Measurements from ENCODE around the gene LAD1.

LAD1 gene

DNA sequence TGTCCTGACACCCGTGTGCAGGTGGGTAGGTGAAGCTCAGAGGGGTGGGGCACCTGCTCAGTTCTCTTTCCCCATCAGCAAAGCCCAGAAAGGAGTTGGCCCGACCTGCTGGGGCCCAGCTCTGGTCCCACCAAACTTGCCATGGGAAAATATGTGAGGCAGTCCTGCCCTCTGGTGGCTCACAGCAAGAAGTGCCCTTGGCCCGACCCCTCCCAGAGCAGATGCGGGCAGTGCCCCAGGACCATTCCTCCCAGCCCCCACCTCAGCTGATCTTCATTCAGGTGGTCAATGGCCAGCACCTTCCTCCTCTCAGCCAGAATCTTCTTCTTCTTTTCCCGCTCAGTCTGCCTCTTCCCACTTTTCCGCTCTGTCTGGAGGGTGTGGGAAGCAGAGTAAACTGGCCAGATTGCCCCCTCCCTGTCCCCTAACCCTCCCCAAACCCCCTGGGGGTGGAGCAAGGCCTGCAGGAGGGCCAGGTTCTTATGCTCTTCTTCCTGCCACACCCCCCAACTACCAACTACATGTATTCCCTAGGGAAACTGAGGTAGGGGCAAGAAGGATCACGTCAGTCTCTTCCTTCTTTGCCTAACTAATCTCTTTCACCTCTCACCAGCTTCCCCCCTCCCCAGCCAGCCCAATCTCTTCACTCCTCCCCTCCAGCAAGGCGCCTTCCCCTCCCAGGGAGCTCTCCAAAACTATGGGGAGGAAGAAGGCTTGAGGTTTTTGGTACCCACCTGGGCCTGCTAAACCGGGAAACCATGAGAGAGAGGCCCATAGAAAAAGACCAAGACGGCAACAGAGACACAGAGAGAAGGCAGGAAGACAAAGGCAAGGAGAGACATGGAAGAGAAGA is 37.2 kb downstream of the LAD1 start:
- DNase-seq, result peak in 1 of 2 donors; percentile 24

DNA sequence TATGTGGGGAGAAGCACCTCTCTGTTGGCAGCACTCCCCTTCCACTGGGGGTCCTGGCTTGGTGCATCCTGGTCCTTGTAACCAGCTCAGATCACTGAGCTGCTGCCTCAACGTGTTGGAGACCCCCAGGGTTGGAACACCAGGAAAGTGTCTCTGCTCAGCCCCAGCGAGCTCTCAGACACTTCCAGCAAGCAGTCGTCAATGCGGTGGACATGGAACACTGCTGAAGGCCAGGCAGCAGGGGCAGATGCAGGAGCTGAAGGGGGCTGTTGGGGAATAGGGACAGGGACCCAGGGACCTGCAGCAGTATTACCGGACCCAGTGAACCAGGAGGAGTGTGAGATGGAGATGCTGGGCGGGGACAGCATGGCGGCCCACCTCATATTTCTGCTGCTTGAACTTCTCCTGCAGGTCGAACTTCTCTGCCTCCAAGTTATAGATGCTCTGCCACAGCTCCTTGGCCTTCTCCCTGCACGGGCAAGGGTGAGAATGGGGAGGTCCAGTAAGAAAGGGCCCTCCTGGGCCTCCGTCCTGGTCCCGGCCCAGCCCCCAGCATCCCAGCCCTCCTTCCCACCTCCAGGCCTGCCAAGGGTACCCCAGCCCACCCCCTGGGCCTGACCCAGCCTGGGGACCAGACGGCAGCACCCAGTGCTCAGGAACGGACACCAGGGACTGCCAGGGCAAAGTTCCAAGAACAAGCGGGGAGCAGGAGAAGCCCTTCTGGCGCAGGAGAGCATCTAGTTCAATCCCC is 38.0 kb downstream of the LAD1 start:
- no peak for DNase-seq

DNA sequence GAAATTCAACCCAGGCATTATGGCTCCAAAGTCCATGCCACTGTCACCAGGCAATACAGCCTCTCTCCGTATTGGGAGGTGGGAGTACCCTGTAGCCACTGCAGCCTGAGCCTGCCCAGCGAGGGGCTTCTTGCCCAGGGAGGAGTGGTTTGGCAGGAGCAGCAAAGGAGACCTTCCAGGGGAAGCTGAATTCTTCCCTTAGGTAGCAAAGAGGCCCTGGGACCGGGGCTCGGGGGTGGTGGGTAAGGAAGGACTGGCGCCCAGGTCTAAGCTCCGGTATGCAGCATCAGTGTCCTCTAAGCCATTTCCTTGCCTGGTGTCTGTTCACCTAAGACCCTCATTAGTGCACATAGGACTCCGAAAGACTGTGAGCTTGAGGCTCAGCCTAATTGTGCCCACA is 38.6 kb downstream of the LAD1 start:
- DNase-seq, result no peak

DNA sequence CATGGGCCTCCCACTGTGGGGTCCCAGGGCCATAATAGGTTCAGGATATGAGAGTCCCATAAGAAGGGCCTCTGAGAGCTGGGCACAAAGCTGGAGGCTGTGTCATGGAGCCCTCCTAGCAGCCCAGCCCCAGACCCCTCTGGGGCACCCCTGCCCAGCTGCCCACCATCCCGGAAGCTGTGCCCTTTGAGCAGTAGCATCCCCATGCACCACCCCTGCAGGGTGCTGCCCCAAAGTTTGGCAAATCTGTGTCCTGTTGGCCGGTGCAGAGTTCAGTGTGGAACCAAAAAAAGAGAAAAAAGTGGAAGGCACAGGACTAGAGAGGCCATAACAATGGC is 39.3 kb downstream of the LAD1 start:
- no peak for DNase-seq

DNA sequence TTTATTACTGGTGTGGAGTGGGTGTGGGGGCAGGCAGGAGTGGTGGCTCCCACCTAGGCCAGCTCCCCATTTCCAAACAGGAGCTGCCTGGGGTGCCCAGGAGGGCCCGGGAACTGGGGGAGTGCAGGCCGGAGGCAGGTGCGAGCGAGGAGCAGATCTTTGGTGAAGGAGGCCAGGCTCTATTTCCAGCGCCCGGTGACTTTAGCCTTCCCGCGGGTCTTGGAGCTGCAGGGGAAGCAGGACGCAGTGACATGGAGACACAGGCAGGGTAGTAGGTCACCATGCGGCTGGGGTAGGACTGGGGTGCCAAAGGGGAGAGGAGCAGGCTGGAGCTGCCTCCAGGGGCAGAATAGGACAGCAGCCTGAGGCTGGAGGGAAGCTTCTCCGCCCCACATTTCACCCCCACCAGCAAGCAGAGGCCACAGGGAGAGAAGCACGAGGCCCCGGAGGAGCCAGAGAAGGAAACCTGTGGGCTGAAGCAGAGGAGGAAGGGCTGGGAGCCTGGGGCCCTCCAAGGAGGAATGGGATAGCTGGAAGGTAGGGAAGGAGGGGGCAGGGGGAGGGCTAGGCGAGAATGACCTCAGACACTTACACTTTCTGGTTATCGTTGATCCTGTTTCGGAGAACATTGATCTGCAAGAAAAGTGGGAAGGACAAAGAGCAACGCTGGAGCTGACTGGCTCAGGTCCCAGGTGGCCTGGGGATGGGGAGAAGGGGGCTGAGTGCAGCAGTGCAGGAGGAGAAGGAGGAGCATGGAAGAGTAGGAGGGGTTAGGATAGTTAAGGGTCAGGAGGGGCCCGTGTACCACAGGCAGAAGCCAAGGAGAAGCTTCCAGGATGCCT is 39.9 kb downstream of the LAD1 start:
- DNase-seq, result no peak

DNA sequence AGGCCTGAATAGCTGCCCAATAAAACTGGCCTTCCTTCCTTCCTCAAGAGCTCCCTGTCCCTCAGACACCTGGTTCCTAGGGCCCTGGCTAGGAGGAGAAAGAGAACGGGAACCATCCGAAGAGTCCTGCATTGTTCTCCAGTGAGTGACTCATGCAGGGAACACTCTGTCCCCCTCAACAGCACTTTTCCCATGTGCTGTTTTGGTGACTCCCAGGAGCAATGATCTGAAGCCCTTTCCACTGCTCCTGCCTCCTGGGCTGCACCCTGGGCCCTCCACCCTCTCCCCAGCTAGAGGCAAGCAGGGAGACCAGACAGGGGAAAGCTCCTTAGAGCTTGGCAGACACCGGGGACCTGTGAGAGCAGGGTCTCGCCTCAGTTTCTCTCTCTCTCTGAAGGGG is 40.5 kb downstream of the LAD1 start:
- DNase-seq, result no peak

DNA sequence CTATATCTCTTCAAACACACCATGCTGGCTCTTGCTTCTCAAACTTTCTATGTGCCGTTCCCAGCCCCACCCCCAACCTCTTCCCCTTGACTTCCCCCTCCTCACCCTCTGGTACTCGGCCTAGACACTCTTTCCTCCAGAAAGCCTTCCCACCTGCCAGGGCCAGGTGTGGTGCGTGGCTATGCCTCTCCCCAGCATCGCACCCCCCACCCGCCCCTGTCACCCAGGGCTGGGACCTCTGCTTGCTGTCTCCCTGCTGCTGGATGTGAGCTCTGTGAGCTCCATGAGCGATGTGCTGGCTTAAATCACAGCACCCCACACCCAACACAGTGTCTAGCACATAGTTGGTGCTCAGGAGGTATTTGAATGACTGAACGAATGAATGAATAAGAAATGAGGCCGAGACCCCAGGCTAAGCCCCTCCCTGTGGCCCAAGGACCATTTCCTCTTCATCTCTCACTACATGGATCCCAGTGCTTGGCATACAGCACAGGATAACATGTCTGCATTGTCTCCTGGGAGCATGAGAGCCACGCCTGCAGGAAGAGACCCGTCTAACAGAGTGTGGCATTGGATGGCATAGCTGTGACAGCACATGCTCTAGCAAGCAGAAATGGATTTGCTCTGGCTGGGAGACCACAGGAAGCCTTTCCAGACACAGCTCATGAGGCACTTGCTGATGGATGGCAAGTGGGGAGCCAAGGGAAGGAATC is 41.3 kb downstream of the LAD1 start:
- no peak for DNase-seq

DNA sequence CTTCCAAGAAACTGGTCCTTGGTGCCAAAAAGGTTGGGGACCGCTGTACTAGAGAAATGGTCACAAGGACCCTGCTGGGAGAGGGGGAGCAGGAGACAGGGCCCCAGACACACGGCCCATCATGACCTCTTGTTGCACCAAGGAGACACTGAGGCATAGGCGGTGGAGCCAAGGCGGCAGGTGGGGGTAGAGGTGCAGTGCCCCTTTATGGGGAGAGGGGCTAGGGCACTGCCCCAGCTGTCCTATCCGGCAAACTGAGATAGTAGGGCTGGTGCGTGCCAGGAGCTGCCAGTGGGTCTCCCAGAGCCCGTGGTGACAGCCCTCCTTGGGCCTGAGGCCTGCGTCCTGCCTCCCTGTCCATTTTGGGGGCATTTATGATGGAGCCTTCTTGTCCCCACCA is 41.9 kb downstream of the LAD1 start:
- DNase-seq, result no peak

DNA sequence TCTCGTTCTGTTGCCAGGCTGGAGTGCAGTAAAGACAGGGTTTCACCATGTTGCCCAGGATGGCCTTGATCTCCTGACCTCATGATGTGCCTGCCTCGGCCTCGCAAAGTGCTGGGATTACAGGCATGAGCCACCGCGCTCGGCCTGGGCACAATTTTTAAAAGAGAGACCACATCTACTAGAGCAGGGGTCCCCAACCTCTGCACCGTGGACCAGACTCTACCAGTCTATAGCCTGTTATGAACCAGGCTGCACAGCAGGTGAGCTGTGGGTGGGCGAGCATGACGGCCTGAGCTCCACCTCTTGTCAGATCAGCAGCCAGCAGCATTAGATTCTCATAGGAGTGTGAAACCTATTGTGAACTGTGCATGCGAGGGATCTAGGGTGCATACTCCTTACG is 42.4 kb downstream of the LAD1 start:
- no peak for DNase-seq

DNA sequence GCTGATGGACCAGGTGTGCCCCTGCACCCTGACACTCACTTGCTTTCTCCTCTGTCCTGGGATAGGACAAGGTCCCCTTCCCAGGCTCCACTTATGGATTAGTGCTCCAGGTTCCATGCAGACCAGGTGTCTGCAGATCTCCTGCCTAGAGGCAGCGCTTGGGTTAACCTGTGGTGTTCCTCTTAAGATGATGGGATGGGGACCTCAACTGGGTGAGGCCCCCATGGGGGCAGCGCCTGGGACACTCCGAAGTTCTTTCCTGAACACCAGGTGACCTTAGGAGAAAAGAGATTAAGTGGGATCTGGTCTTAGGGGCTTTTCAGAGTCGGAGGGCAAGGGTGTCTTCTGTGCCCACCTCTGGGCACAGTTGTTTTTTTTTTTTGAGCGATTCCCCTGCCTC is 42.9 kb downstream of the LAD1 start:
- no peak for DNase-seq

DNA sequence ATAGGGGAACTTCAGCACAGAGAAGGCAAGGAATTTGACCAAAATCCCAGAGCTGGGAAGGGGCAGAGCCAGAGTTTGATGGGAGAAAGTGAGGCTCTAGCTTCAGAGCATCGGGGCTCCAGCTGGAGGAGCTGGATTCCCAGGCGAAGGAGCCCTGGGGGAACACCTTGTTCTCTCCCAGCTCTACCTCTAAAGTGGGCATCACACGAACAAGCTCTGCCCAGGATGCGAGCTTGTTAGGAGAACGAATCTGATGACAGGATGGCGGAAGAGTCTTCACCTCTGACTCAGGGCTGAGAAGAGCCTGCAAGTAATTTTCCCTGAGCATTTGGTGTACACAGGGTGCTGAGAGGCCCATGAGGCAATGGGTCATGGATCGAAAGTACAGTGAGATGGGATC is 43.7 kb downstream of the LAD1 start:
- DNase-seq, result no peak

DNA sequence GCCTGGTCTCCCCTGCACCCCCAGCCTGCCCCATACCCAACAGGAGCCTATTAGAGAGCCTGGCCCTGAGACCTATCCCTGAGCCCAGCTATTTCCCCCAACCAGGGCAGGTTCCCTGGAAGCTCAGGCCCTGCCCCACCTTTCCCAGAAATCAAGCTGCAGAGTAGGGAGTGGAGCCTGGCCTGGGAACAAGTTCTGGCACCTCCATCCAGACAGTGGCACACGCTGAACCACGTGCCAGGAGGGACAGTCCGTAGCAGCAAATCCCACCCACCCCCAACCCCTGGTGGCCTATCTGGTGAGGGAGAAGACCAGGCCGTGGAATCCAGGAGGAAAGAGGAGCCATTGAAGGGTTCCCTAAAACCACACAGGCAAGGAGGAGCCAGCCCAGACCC is 44.2 kb downstream of the LAD1 start:
- DNase-seq, result no peak

DNA sequence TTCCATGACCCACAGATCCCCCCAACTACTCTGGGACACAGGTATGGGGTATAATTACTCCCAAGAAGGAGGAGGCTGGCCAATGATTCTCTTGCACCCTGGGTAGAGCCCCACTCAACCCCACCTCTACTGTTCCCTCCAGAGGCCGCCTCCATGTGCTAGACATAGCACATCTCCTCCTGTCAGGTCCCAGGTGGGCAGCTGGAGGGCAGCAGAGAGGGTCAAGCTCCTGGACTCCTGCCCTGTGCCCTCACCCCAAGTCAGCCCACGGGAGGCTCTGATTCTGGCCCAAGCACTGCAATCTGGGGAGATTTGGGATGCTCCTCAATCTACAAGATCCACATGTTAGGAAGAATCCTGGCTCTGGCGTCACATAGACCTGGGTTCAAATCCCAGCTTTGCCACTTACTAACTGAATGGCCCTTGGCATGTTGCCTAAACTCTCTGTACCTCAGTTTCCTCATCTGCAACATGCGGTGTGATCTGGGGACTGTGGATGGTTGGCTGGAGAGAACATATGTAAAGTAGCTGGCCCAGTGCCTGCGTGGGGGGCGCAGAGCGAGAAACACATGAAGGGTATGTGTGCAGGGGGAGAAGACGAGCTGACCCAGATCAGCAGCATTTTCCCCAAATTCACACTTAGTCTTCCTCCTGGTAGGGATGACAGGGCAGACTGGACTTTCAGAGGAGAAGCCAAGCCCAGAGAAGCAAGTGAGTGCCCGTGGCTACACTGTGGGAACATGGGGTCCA is 44.8 kb downstream of the LAD1 start:
- DNase-seq, result no peak

DNA sequence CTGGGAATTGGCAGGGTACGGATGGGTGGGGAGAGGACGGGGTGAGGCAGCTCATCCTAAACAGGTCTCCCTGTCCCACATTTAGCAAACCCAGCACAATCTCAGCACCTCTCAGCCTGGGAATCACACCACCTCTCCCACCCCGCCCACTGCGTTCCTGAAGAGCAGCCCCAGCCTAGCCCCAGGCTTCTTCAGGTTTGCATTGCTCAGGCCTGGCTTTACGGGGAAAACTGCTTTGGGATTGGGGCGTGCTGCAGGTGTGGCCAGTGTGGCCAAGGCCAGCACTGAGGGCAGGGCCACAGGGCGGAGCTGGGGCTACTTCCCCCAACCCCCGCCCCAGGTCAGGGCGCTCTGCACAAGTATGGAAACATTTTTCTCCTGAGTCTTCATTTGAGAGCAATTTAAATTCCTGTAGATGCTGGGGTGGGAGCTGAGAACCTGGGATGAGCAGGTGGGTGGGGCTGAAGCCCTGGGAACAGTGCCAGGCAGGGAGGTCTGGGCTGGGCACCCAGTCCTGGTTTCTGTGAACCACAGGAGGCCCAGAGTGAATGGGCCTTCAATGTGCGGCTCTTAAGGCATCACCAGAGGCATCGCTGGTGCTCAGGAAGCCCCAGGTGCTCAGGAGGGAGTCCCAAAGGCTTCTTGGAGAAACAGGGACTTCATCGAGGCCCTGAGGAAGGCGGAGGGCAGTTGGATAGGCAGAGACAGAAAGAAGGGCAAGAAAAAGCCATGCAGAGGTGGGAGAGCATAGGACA is 45.8 kb downstream of the LAD1 start:
- DNase-seq, result no peak

DNA sequence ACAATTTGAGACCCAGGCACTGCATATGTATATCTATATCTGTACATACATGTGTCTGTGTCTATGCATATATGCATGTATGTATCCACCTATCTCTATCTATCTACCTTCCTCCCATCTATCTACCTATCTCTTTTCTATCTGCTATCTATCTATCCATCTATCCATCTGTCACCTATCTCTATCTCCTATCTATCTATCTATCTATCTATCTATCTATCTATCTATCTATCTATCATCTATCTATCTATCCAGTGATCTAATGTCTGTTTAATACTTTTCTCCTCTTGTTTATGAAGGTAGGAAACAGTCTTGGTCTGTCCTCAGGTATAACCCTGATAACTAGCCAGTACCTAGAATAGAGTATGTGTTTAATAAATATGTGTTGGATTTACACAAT is 47.5 kb downstream of the LAD1 start:
- DNase-seq, result no peak

DNA sequence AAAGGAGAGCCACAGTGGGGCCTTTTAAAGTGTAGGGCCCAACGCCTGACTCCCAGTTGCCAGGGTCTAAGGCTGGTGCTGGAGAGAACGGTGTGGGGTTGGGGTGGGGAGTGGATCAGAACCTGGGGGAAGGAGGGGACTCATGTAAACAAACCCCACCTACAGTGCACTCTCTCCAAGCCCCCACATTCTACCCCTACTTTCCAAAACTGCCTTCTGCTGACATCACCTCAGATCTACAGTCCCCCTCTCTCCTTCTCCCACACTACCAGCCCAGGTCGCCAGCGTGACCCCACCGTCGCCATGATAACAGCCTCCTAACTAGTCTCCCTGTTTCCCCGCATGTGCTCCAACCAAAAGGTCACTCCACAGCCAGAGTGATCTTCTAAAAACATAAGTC is 48.2 kb downstream of the LAD1 start:
- no peak for DNase-seq

DNA sequence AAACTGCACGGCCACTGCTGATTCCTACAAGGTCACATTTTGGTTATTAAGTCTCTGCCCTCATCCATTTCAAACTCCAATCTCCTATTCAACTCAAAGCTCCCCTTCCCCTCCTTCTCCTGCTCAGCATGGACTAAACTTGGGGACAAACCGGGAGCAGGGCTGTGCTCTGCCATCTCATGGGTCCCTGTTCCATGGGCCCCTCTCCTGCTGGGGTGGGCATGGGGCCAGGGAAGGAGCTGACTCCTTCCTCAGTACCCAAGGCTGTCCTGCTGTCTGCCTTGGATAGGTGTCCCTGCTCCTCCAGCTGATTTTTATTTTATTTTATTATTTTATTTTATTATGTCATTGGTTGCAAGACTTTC is 48.8 kb downstream of the LAD1 start:
- no peak for DNase-seq

DNA sequence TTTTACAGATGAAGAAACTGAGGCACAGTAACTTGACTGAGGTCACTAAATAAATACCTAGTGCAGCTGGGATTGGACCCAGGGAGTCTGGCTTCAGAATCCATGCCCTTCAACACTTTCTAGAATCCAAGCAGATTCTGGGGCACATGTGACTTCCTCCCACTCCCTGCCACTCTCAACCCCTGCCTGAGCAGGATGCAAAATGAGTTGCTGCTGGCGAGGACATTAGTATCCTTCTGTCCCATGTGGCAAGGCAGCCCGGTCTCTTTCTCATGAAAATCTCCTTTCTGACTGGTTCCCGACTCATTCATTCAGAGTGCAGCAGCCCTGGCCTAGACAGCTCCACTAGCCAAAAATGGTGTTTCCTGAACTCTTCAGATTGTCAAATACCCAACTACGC is 50.0 kb downstream of the LAD1 start:
- DNase-seq, result no peak

DNA sequence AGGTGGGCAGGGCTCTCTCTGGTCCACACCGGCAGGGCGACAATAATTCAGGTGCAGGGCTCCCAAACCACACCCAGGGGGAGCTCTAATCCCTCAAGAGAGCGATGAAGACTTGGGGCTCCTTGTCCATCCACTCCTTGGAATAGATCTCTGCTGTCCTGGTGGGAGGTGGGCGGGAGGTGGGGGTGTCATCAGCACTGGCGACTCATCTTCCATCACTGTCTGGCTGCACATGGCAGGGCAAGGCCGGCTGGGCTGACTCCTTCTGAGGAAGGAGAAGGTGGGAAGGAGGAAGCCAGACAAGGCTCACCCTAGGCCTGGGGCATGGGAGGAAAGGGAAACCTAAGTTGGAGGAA is 50.9 kb downstream of the LAD1 start:
- DNase-seq, result peak; percentile 33 to 73

DNA sequence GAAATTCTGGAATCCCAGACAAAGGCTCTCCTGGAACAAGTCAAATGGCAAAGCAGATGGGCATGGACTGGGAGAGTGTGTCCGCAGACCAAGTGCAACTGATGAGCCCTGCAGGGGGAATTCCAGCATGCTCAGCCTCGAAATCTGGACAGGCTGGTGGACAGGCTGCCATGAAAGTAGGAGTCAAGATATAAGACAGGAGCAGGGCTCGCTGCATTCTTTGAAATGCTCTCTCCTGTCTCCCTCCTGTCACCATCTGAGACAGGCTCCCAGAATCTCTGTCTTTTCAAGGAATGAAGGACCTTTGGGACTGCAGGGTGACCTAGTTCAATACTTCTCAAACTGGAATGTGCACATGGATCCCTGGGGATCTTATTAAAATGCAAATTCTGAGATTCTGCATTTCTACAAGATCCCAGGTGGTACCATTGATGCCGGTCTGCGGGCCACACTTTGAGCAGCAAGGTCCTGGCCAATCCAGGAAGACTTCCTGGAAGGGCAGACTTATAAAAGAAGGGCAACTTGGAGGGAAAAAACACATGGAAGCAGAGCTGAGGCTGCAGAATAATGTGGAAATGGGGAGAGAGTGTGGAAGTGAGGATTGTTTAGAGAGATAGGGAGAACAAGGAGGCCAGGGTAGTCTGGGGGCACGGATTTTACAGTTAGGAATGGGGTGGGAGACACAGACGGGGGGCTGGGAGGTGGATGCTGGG is 51.5 kb downstream of the LAD1 start:
- no peak for DNase-seq

DNA sequence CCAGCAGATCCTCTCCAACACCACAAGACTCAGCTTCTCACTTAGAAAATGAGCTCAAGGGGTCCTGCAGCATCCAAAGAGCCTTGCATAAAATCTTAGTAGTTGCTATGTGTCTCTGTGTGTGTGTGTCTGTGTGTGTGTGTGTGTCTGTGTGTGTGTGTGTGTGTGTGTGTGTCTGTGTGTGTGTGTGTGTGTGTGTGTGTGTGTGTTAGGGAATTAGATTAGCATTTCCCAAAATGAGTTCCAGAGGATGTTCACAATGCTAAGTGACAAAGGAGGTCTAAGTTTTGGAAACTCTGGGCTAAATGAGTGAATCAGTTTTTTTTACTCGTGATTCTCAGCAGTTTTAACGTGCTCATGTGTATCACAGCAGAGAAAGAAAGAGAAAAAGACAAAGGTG is 52.1 kb downstream of the LAD1 start:
- no peak for DNase-seq

Measured in inflammatory macrophage treated with lipopolysaccharide for 1 hour (primary cell).